Stimulated activated effector memory CD8-positive, alpha-beta T cell treated with anti-CD3 and anti-CD28 coated beads, Interleukin-12 subunit alpha, Interleukin-12 subunit beta, amount 100 ng/mL, for 72 hours (primary cell): ENCODE results near the gene ZNF215.

Experiments
- ATAC-seq: fragments of 150-1000 bp; cut with Tn5 transposase; 2 replicates; pipeline ENCODE4 v1.10.0; 2021
- DNase-seq, 2 donors: peaks; one replicate each; pipeline ENCODE4 v3.0.0; 2021 to 2022; ENCODE audit warnings: low spot score in 2 of 2
- H3K27ac Mint-ChIP-seq: one replicate; pipeline ENCODE4 v1.8.0; 2022; ENCODE audit warnings: mild to moderate bottlenecking, mixed read lengths
- H3K36me3 Mint-ChIP-seq: one replicate; pipeline ENCODE4 v1.8.0; 2022; ENCODE audit warnings: mild to moderate bottlenecking, mixed read lengths
- H3K4me1 Mint-ChIP-seq: one replicate; pipeline ENCODE4 v1.8.0; 2022; ENCODE audit warnings: mixed read lengths
- H3K4me3 Mint-ChIP-seq: one replicate; pipeline ENCODE4 v1.8.0; 2022; ENCODE audit warnings: mild to moderate bottlenecking, mixed read lengths
- H3K9me3 Mint-ChIP-seq: one replicate; pipeline ENCODE4 v1.8.0; 2022; ENCODE audit warnings: mixed read lengths

The ZNF215 gene

DNA sequence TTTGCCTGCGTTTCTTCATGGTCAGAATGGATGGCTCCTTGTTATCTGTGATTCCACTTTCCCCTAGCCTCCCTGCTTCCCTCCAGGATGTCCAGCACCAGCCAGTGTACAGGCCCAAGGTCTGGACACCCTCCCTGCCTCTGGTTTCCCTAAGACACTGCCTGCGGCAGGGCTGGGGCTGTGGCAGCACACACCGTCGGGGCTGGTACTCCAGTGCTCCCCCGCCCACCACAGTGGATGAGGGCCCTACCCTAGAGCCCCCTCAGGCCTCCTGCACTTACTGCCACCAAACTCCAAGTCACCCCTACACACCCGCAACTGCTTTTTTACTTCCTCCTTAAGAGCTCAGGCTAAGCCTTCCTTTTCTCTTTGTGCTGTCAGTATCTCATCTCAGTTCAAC, 65.0 kb downstream of the ZNF215 start:
- no peak overlapping the region for H3K4me3 Mint-ChIP-seq
- ATAC-seq (peak; percentile 41), DNase-seq (no peak)
- H3K36me3 Mint-ChIP-seq: no peaks in the 10 kb centered on the region
- no peaks in the 10 kb centered on the region for H3K9me3 Mint-ChIP-seq
- H3K27ac Mint-ChIP-seq: no peak overlapping the region
- no peaks in the 10 kb centered on the region for H3K4me1 Mint-ChIP-seq

GRCh38 chr11:6992026-6992425, 65.8 kb downstream of the ZNF215 start:
- no peak for DNase-seq
- H3K36me3 Mint-ChIP-seq: no peaks in the 10 kb centered on the region
- H3K9me3 Mint-ChIP-seq: no peaks in the 10 kb centered on the region
- no peaks in the 10 kb centered on the region for H3K4me1 Mint-ChIP-seq
- no peak overlapping the region for H3K27ac Mint-ChIP-seq
- no peak overlapping the region for H3K4me3 Mint-ChIP-seq
- ATAC-seq: no peak

DNA sequence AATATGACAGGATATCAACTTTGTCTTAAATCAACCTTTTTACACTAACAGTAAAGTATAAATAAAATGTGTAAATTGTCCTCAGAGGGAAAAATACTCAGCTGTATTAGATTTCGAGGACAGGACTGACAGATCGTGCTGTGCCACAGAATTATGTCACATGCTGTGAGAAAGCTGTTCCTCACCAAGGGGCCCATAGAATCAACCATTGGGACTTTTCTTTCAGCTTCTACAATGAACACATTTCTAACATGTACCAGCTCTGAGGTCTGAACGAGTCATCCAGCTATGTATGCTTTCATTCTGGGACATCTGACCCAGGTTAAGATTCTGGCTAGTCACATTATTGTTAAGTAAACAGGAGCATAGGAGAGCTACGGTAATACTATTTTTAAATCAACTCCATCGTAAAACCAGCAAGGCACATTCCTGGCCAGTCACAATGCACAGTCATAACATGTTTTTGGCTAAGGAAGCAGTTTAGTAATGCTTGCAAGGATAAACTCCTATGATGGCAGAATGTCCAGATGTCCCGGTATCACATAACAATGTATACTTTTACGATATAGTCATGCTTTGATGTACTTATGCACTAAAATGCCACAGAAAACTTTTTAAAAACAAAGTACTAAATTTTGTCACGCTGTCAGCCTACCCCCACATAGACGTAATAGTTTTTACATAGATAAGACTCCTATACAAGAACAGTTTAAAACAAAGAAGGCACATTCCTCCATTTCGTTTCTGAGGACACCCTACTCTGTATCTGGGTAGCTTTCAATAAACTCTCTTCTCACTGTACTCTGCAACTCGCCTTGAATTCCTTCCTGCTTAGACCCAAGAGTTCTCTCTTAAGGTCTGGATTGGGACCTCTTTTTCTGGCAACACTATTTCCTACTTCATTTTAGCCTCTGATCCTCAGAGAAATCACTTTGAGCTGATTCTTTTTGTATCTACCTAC, 66.5 kb downstream of the ZNF215 start:
- H3K4me1 Mint-ChIP-seq: no peaks in the 10 kb centered on the region
- H3K27ac Mint-ChIP-seq: no peak overlapping the region
- DNase-seq (no peak), ATAC-seq (no peak)
- H3K9me3 Mint-ChIP-seq: no peaks in the 10 kb centered on the region
- H3K4me3 Mint-ChIP-seq: no peak overlapping the region
- no peaks in the 10 kb centered on the region for H3K36me3 Mint-ChIP-seq

DNA sequence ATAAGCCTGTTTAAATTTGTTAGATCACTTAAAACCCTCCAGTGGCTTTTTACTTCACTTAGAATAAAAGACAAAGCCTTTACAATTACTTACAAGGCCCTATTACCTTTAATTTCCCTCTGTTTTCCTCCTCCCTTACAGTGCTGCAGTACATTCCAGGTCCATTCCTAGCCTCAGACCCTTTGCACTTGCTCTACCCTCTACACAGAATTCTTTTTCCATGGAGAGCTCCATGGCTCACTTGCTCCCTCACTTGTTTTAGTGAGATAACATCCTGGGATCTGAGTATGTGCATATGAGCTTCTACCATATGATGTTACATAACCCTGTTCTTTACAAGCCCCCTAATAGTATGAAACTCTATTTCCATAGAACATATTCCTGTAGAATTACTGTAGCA, 69.5 kb downstream of the ZNF215 start:
- ATAC-seq (no peak), DNase-seq (no peak)
- Mint-ChIP-seq H3K9me3 (no peaks in the 10 kb centered on the region), H3K36me3 (no peaks in the 10 kb centered on the region), H3K27ac (no peak overlapping the region), H3K4me1 (no peaks in the 10 kb centered on the region), H3K4me3 (no peak overlapping the region)

- Mint-ChIP-seq H3K27ac (no peak overlapping the region), H3K4me3 (no peak overlapping the region), H3K9me3 (no peaks in the 10 kb centered on the region), H3K36me3 (no peaks in the 10 kb centered on the region), H3K4me1 (no peaks in the 10 kb centered on the region)
- ATAC-seq: no peak
- no peak for DNase-seq
Observed at GRCh38 chr11:7004482-7004881, 78.3 kb downstream of the ZNF215 start.
